Superior temporal gyrus (tissue), 1 donor: ENCODE data around the gene KLHL8.

ENCODE experiments used
- DNase-seq: peaks from one replicate; pipeline ENCODE4 v3.0.0-alpha.2; 2016; ENCODE audit errors: extremely low spot score

KLHL8 gene

DNA sequence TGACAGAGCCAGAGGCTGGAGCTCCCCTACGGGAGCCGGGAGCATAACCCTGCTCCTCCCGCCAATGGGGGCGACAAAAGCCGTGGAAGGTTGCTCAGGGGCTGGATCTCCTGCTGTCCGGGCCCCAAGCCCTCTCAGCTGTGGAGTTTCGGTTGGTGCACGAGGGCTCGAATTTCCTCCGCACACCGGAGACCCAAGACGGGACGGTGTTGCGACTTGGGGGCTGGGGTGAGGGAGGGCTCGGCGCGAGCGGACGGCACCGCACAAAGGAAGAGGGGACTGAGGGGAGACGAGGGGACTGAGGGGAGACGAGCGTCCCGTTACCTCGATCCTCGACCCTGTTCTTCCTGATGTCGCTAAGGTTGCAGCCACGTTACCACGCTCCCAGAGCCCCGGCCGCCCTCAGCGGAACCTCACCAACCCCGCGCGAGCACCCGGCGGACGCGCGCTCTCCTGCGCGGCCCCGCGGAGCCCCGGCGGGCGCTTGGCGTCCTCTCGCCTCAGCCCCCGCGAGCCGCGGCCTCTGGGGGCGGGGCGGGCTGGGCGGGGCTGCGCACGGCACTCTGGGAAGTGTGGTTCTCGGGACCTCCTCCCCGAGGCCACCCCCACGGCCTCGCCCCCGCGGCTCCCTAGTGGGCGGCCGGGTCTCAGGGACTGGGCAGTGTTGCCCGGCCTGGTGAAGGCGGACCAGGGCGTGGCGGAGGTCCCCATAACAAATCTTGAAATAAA is at the start of gene KLHL8:
Gene KLHL8, minus strand, starts transcription at position 525 of the 729 bp plus-strand sequence. CDS start 25,079 bp downstream, outside the sequence.
- DNase-seq, result peak; percentile 85

DNA sequence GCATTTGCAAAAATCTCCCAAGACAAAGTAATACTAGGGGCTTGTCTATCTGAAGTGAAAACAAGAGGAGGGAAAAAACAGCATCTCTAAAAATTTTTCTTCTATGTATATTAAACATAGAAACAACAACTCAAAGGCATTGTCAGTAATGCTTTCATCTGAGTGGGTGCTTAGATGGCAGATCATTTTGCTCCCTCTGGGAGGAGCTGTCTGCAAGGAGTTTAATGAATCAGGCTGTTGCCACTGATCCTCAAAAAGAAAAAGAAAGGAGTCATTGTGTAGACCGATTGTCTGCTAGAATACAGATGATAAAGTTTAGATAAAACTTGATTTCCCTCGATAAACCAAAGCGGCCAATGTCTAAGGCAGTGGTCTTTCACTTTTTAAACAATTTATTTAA is 49.7 kb upstream of the KLHL8 start:
- peak; percentile 85 for DNase-seq

GRCh38 chr4:87268411-87268810 is 48.0 kb upstream of the KLHL8 start:
- DNase-seq, result no peak

- DNase-seq, result no peak
These were observed 46.6 kb upstream of the KLHL8 start for GRCh38 chr4:87266986-87267385.

GRCh38 chr4:87262886-87263285 is 42.5 kb upstream of the KLHL8 start:
- DNase-seq, result no peak

GRCh38 chr4:87260477-87260876 is 40.1 kb upstream of the KLHL8 start:
- no peak for DNase-seq

GRCh38 chr4:87258677-87259076 is 38.3 kb upstream of the KLHL8 start:
- no peak for DNase-seq

DNA sequence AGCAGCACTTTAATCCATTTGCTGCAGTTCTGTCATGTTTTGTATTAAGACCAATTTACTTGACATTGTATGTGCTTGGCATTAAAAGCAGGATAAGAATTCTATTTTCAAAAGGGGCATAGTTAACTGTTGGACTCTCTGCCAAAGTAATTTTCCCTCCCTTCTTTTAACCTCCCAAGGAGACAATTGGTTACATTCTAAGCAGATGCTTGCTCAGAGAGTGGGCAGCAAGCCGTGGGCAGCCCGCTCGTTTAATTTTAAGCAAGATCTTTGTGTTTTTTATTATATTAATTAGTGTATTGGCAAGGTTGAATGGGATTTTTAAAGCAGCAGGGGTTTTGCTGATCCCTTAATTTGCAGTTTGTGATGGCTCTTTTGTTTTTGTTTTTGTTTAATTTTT is 37.1 kb upstream of the KLHL8 start:
- DNase-seq, result peak; percentile 41

- no peak for DNase-seq
These were observed 35.3 kb upstream of the KLHL8 start for GRCh38 chr4:87255755-87256154.

DNA sequence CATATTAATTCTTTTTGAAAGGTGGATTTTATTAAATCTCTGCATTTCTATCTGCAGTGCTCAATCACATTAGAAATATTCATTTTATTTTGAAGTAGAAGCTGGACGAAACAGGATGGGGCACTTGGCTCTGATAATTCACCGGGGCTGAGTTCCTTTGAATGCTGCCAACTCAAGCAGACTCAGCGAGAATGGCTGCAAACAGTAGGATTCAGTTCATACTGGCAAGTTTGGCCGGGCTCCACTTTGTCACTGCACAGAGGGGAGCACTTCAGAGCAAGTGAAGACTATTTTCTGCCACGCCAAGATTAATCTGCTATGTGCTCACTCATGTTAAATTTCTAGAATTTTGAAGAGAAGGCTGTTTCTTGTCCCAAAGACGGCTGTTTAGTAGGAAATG is 30.7 kb upstream of the KLHL8 start:
- DNase-seq, result peak; percentile 86

DNA sequence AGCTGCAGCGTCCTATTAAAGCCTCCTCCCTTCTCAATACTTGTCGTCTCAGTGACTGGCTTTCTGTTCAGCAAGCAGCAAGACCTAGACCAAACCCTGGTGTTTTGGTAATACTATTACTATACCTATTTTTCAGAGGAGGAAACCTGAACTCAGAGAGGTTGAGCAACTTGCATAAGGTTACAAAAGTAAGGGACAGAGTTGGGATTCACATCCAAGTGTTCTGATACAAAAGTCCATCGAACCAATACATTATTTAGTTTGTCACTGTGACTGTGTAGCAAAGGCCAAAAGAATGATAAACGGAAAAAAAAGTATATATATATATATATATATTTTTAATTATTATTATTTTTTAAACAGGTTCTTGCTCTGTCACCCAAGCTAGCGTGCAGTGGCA is 29.9 kb upstream of the KLHL8 start:
- no peak for DNase-seq

DNA sequence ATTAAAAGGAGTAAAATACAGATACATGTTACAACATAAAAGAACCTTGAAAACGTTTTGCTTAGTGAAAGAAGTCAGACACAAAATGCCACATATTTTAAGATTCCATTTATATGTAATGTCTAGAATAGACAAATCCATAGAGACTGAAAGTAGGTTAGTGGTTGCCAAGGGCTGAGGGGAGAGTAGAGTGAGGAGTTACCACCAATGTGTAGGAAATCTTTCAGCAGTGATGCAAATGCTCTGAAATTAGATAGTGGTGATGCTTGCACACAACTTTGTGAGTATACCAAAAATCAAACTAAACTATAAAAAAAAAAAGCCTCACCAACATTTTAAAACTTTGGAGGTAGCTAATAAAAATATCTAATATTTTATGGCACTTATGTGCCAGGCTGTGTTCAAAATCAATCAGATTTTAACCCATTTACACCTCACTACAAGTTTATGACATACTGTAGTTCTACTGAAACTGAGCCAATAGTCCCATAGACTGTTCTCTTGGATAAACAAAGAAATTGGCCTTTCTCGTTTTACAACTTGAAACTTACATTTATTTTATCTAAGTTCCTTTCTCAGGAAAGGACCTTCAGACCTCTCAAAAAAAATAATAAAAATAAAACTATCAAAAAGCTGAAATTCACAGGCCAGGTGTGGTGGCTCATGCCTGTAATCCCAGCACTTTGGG is 29.1 kb upstream of the KLHL8 start:
- DNase-seq, result no peak

GRCh38 chr4:87243426-87244053 is 23.1 kb upstream of the KLHL8 start:
- no peak for DNase-seq

GRCh38 chr4:87241336-87241735 is 20.9 kb upstream of the KLHL8 start:
- no peak for DNase-seq

DNA sequence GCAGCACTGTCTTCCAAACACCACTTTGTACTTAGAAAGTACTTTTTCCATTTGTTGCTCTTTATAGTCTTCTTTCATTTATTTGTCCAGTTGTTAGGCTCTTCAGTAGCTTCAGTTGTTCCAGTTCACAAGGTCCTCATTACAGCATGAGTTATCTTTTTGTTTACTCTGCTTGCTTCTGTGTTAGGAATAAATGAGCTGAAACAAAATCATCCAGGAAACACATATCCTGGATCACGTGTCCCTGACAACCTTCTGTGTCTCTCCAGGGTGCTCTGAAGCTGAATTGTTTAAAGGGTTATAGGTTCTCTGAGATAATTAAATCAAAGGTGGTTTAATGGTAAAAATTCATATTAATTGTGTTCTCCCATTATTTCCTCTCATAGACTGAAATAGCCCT is 19.9 kb upstream of the KLHL8 start:
- DNase-seq, result no peak

DNA sequence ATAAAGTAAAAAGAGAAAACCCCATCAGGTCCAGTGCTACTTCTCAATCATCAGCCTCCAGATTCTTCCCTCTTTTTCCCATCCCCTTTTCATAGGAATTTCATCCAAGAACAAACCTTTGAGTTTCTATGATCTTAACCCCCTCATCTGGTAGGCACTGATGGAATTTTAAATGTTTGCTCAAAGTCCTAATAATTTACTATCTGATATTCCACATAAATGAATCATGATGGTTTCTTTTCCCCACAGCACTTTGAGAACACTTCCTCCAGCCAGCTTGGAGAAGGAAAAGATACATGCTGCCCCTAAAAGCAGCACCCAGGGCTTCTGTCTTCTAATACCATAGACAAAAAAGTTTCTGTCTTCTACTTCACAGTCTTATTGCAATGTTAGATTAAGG is 19.4 kb upstream of the KLHL8 start:
- no peak for DNase-seq

GRCh38 chr4:87239194-87239593 is 18.8 kb upstream of the KLHL8 start:
- no peak for DNase-seq

DNA sequence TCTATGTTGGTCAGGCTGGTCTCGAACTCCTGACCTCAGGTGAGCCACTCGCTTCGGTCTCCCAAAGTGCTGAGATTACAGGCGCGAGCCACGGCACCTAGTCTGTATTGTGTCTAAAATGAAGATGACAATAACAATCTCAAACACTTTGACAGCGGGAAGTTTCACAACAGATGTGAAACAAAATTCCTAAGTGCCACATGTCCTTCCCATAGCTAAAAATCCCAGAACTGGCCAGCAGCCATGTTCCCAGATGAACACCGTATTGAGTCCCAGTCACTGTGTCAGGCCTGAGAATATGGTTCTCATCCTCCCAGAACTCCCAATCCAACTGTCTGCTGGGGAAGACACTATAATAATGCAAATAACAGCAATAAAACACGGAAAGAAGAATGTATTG is 16.4 kb upstream of the KLHL8 start:
- DNase-seq, result no peak

DNA sequence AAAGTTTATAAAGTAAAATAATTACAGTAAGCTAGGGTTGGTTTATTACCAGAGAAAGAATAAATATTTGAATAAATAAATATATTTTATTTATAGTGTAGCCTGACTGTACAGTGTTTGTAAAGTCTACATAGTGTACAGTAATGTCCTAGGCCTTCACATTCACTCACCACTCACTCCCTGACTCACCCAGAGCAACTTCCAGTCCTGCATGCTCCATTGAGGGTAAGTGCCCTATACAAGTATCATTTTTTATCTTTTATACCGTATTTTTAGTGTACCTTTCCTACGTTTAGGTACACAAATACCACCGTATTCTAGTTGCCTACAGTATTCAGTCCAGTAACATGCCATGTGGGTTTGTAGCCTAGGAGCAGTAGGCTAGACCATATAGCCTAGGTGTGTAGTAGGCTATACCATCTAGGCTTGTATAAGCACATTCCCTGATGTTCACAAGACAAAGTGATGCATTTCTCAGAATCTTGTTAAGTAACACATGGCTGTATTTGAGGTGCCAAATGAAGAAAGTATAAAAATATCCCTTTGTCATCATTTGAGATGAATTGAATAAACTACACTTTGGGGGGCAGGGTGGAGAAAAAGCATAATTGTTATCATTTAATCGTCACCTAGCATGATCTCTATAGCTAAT is 14.7 kb upstream of the KLHL8 start:
- DNase-seq, result peak; percentile 53

GRCh38 chr4:87232216-87232615 is 11.8 kb upstream of the KLHL8 start:
- no peak for DNase-seq

- no peak for DNase-seq
These were observed 10.4 kb upstream of the KLHL8 start for GRCh38 chr4:87230806-87231205.

- DNase-seq, result no peak
These were observed 9.6 kb upstream of the KLHL8 start for GRCh38 chr4:87229979-87230378.
